Left ventricle myocardium inferior (tissue), 1 donor: ENCODE measurements around the gene FAM9C. TPM values are rescaled to one million over a fixed set of nuclear protein-coding genes. Genes with fewer than 3 reads are reported as not detected.
"Not testable (repeated sequence)": the region's sequence is repeated elsewhere in the genome, so short reads cannot be mapped to it uniquely, and the experiment has no call there.

Source experiments
- DNase-seq: peaks from one replicate; pipeline ENCODE4 v3.0.0-alpha.2; 2020
- H3K27ac ChIP-seq: fragments of 200-600 bp; replicated peaks from 2 replicates; pipeline ENCODE4 v1.8.0; 2021
- H3K27me3 ChIP-seq: fragments of 200-600 bp; 2 replicates; pipeline ENCODE4 v1.8.0; 2021; ENCODE audit warnings: low read depth
- H3K36me3 ChIP-seq: fragments of 200-600 bp; 2 replicates; pipeline ENCODE4 v1.8.0; 2021
- H3K4me1 ChIP-seq: fragments of 200-600 bp; 2 replicates; pipeline ENCODE4 v1.8.0; 2021
- H3K4me3 ChIP-seq: fragments of 200-600 bp; 2 replicates; pipeline ENCODE4 v1.8.0; 2021; ENCODE audit warnings: mild to moderate bottlenecking, moderate library complexity
- H3K9me3 ChIP-seq: fragments of 200-600 bp; replicated peaks from 2 replicates; pipeline ENCODE4 v1.8.0; 2021
- CTCF ChIP-seq: fragments of 200-600 bp; IDR thresholded peaks from 2 replicates; pipeline ENCODE4 v1.8.0; 2021; ENCODE audit warnings: antibody characterized with exemption, mild to moderate bottlenecking, borderline replicate concordance
- intact Hi-C: fragments of 100-400 bp; cut with micrococcal nuclease; formaldehyde crosslinking; loops from one replicate; pipeline ENCODE4 v1.11.0; 2022
- total RNA-seq: library from RNA; stranded (reverse); fragmentation: NEBNext Ultra II Directional; extraction: Animal tissue kit (Norgen Biotek cat#: 25700); gene quantifications from one replicate; pipeline ENCODE4 v1.2.1, GENCODE V29; 2021
- donor health status: DM: no; HTN: yes; CAD: no; lungs with severe emphysema.

Gene FAM9C
- total RNA-seq, 1 donor from 2014 or later: not detected

DNA sequence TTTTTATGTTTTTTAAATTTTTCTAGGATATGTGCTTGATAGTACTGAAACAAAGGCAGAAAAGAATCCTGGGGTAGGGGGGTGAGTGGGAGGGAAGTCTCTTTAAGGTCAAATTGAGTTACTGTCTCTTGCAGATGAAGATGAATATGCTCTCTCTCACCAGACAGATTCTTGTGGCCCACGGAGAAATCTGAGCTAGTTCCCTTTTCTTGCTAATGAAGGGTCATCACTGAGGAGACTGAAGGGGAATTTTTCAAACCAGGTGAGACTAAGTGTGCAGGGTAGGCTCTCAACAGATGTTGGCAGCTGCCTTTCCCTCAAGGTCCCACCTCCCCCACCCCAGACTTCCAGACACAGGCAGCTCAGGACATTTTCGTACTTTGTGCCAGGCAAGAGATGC lies 21.5 kb downstream of the FAM9C start:
- DNase-seq: no peak
- no peaks in the 10 kb centered on the region for H3K4me1 ChIP-seq
- H3K27me3 ChIP-seq: no peaks in the 10 kb centered on the region
- no peak for TF ChIP-seq CTCF
- no peak overlapping the region for H3K27ac ChIP-seq
- intact Hi-C loops: no loop called here
- H3K9me3 ChIP-seq: no peaks in the 10 kb centered on the region
- H3K4me3 ChIP-seq: no peak overlapping the region
- no peaks in the 10 kb centered on the region for H3K36me3 ChIP-seq

DNA sequence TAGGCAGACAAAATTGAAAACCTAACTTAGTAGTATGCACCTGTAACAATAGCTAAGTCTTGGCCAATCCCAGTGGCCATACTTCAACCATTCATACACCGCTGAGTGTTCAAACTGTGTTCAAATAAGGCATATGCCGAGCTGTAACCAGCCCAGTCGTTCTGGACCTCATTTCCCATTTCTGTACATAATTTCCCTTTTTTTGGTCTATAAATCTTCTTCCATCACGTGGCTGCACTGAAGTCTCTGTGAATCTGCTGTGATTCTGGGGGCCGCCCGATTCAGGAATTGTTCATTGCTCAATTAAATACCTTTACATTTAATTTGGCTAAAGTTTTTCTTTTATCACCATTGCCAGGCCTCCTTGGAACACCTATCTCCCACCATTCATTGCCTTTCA lies 27.7 kb downstream of the FAM9C start:
- H3K27me3 ChIP-seq, H3K36me3 ChIP-seq, H3K27ac ChIP-seq, intact Hi-C loops, H3K4me3 ChIP-seq, DNase-seq, H3K9me3 ChIP-seq, H3K4me1 ChIP-seq: not testable (repeated sequence)

DNA sequence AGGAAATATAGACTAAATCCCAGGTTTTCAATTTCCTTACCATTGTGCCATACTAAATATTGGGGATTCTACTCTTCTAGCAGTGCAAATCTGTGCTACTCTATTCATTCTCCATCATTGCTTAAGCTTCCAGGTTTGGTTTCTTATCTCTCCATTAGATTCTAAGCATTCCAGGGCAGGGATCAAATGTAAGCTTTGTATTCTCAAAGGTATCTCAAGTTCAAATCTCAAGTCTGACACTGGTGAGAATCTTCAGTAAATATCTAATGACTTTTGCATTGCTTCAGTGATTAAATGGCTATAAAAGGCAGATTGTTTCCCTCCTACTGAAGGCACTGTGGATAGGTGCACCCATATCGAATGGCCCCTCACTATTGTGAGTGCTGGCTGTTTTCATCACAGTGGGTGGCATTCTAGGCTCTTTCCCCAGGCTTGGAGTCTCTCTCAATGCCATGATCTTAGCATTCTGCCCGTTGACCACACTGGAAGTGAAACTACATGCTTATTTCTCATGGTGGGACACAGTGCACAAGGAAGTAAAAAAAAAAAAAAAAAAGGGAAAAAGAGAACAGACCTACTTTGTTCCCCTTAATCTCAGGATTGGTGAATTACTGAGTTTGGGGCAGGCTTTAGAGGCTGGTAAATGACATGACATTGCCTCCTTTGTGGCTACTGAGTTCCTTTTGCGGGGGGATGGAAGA lies 28.7 kb downstream of the FAM9C start:
- no peaks in the 10 kb centered on the region for H3K4me1 ChIP-seq
- no peak for TF ChIP-seq CTCF
- H3K27me3 ChIP-seq: no peaks in the 10 kb centered on the region
- no peak overlapping the region for H3K4me3 ChIP-seq
- no peaks in the 10 kb centered on the region for H3K9me3 ChIP-seq
- no peak overlapping the region for H3K27ac ChIP-seq
- intact Hi-C loops: no loop called here
- H3K36me3 ChIP-seq: no peaks in the 10 kb centered on the region
- DNase-seq: no peak

GRCh38 chrX:13014111-13015096 lies 30.0 kb downstream of the FAM9C start:
- TF ChIP-seq CTCF: no peak
- no peaks in the 10 kb centered on the region for H3K36me3 ChIP-seq
- no peak for DNase-seq
- H3K27ac ChIP-seq: peak overlapping the region; percentile 64
- no peaks in the 10 kb centered on the region for H3K4me1 ChIP-seq
- H3K4me3 ChIP-seq: no peak overlapping the region
- intact Hi-C loops: no loop called here
- H3K9me3 ChIP-seq: no peaks in the 10 kb centered on the region
- no peaks in the 10 kb centered on the region for H3K27me3 ChIP-seq

- TF ChIP-seq CTCF: no peak
- H3K27ac ChIP-seq: peak overlapping the region; percentile 64
- intact Hi-C loops: no loop called here
Measured at GRCh38 chrX:13013363-13014110, 30.9 kb downstream of the FAM9C start.

More at GRCh38 chrX:13013363-13014110, 30.9 kb downstream of the FAM9C start:
- H3K4me3 ChIP-seq: no peak overlapping the region
- H3K36me3 ChIP-seq: no peaks in the 10 kb centered on the region
- DNase-seq: no peak
- H3K4me1 ChIP-seq: no peaks in the 10 kb centered on the region
- no peaks in the 10 kb centered on the region for H3K27me3 ChIP-seq
- no peaks in the 10 kb centered on the region for H3K9me3 ChIP-seq
